Immature natural killer cell (primary cell): ENCODE data around the gene SMAD6. TPM values are rescaled to one million over a fixed set of nuclear protein-coding genes. Genes with fewer than 3 reads are reported as not detected.
"Not testable (repeated sequence)": the region's sequence is repeated elsewhere in the genome, so short reads cannot be mapped to it uniquely, and the experiment has no call there.

Source experiments
- DNase-seq, 3 donors: peaks; one replicate each; pipeline ENCODE4 v3.0.0; 2022; ENCODE audit warnings: mixed read lengths in 1 of 3
- H3K27ac Mint-ChIP-seq, 6 donors: one replicate each; pipeline ENCODE4 v1.8.0; 2020; ENCODE audit warnings: mixed read lengths in 6 of 6, mild to moderate bottlenecking in 5 of 6, inconsistent platforms in 4 of 6, moderate library complexity in 3 of 6
- H3K27me3 Mint-ChIP-seq, 3 donors: one replicate each; pipeline ENCODE4 v1.8.0; 2020 to 2021; ENCODE audit warnings: low read depth in 3 of 3, mild to moderate bottlenecking in 3 of 3, mixed read lengths in 3 of 3, moderate library complexity in 3 of 3, inconsistent platforms in 1 of 3
- H3K36me3 Mint-ChIP-seq, 3 donors: one replicate each; pipeline ENCODE4 v1.8.0; 2020; ENCODE audit warnings: mixed read lengths in 3 of 3, inconsistent platforms in 2 of 3, mild to moderate bottlenecking in 2 of 3
- H3K4me1 Mint-ChIP-seq, 2 donors: one replicate each; pipeline ENCODE4 v1.8.0; 2020; ENCODE audit warnings: inconsistent platforms in 2 of 2, mild to moderate bottlenecking in 2 of 2, mixed read lengths in 2 of 2, moderate library complexity in 1 of 2
- H3K4me3 Mint-ChIP-seq, 5 donors: one replicate each; pipeline ENCODE4 v1.8.0; 2020; ENCODE audit warnings: mild to moderate bottlenecking in 5 of 5, mixed read lengths in 5 of 5, inconsistent platforms in 3 of 5, moderate library complexity in 3 of 5
- H3K9me3 Mint-ChIP-seq, 6 donors: one replicate each; pipeline ENCODE4 v1.8.0; 2020; ENCODE audit warnings: mild to moderate bottlenecking in 6 of 6, mixed read lengths in 6 of 6, inconsistent platforms in 4 of 6, moderate library complexity in 3 of 6
- polyA plus RNA-seq, 3 donors: library from polyadenylated mRNA; unstranded; fragments of 300-500 nt; fragmentation: Illumina TruSeq; gene quantifications; one replicate each; pipeline ENCODE4 v1.2.3, GENCODE V29; 2021

The SMAD6 gene
- polyA plus RNA-seq, 3 donors from 2014 or later = not detected

DNA sequence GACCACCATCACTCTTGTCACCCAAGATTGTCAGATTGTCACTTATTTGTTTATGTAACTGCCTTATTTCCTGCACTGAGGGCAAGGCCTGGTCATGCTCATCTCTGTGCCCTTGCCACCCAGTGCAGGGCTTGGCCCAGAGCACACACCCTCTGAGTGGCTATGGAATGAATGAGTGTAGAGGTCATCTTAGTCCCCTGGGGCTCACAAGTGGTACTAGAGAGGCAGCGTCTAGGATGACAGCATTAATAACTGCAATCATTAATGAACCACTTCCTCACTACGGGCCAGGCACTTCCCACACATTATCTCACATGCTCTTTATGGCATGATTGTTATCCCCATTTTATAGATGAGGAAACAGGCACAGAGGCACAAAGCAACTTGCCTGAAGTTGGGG lies 117.0 kb downstream of the SMAD6 start:
- H3K9me3 Mint-ChIP-seq = no peaks in the 10 kb centered on the region
- no peaks in the 10 kb centered on the region for H3K36me3 Mint-ChIP-seq
- no peak for DNase-seq
- H3K27ac Mint-ChIP-seq = no peak overlapping the region
- no peak overlapping the region for H3K4me3 Mint-ChIP-seq
- H3K4me1 Mint-ChIP-seq = no peaks in the 10 kb centered on the region
- peaks cover 2 to 12% (median 3%) of the 10 kb centered on the region in 3 donors for H3K27me3 Mint-ChIP-seq

- H3K4me3 Mint-ChIP-seq = no peak overlapping the region
- peaks cover 0 to 11% (median 3%) of the 10 kb centered on the region in 3 donors for H3K27me3 Mint-ChIP-seq
- no peaks in the 10 kb centered on the region for H3K9me3 Mint-ChIP-seq
- no peak for DNase-seq
- no peak overlapping the region for H3K27ac Mint-ChIP-seq
- no peaks in the 10 kb centered on the region for H3K36me3 Mint-ChIP-seq
- H3K4me1 Mint-ChIP-seq = no peaks in the 10 kb centered on the region
Measured at GRCh38 chr15:66820481-66821176, 118.6 kb downstream of the SMAD6 start.

DNA sequence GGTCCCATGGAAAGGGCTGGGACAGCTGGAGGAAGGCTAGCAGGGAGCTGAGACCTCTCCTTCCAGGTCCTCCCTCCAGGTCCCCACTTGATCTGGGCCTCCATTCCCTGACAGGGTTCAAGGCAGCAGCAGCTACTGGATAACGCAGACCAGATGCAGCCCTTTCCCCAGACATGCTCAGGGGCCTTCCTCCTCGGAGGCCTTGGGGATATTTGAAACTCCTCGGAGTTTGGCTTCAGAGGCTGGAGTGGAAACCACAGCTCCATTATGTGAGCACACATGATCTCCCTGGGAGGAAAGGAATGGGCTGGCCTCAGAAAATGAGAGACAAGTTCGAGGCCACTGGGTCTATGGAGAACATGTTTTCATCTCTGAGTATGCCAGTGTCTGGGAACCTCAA lies 119.3 kb downstream of the SMAD6 start:
- Mint-ChIP-seq H3K36me3 (no peaks in the 10 kb centered on the region), H3K27me3 (peaks cover 0 to 10% (median 3%) of the 10 kb centered on the region in 3 donors), H3K27ac (no peak overlapping the region), H3K9me3 (no peaks in the 10 kb centered on the region), H3K4me1 (no peaks in the 10 kb centered on the region), H3K4me3 (no peak overlapping the region)
- DNase-seq = no peak

- Mint-ChIP-seq H3K4me3 (no peak overlapping the region), H3K27ac (no peak overlapping the region), H3K9me3 (no peaks in the 10 kb centered on the region), H3K27me3 (peaks cover 0 to 10% (median 3%) of the 10 kb centered on the region in 3 donors), H3K36me3 (no peaks in the 10 kb centered on the region), H3K4me1 (no peaks in the 10 kb centered on the region)
- no peak for DNase-seq
Measured at GRCh38 chr15:66822114-66822513, 120.1 kb downstream of the SMAD6 start.

DNA sequence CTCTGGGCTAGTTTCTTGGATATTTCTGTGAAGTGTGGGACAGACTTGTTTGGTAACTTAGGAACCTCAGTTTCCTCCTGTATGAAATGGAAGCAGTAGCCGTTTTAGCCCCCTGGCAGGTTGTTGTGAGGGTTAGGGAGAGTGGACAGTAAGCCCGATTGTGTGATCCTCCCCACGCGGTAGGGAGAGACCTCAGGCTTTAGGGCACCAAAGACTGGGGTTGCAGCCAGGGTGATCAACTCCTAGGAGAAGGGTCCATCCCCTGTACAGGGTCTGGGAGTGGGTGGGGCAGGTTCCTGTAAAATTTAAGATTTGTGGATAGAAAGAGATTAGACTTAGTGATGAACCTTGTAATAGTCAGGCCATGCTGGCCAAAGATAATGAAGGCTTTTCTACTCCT lies 120.5 kb downstream of the SMAD6 start:
- Mint-ChIP-seq H3K36me3 (no peaks in the 10 kb centered on the region), H3K27me3 (peaks cover 0 to 7% (median 3%) of the 10 kb centered on the region in 3 donors), H3K27ac (no peak overlapping the region), H3K4me1 (no peaks in the 10 kb centered on the region), H3K9me3 (no peaks in the 10 kb centered on the region), H3K4me3 (no peak overlapping the region)
- no peak for DNase-seq

DNA sequence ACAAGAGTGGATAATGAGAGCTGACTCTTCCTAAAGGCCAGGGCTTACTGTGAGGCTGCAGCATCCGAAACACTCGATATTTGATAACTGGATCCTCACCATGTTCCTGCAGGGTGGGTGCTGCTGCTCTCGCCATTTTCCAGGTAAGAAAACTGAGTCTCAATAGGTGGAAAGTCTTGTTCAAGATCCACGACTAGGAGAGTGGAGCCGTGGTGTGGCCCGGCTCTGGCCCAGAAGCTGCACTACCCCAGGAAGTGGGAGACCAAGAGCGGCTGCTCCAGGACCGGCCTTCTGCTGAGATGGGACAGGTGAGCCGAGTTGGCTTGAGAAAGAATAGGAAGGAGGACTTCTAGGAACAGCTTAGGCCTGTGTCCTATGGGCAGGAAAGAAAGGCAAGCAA lies 121.6 kb downstream of the SMAD6 start:
- Mint-ChIP-seq H3K4me1 (no peaks in the 10 kb centered on the region), H3K4me3 (no peak overlapping the region), H3K9me3 (no peaks in the 10 kb centered on the region), H3K36me3 (no peaks in the 10 kb centered on the region), H3K27ac (no peak overlapping the region), H3K27me3 (peaks cover 0 to 7% (median 3%) of the 10 kb centered on the region in 3 donors)
- no peak for DNase-seq

GRCh38 chr15:66824424-66824823 lies 122.4 kb downstream of the SMAD6 start:
- Mint-ChIP-seq H3K27ac (no peak overlapping the region), H3K4me1 (no peaks in the 10 kb centered on the region), H3K9me3 (no peaks in the 10 kb centered on the region), H3K27me3 (peaks cover 0 to 4% (median 3%) of the 10 kb centered on the region in 3 donors), H3K4me3 (no peak overlapping the region), H3K36me3 (no peaks in the 10 kb centered on the region)
- no peak for DNase-seq

- no peak for DNase-seq
- no peaks in the 10 kb centered on the region for H3K4me1 Mint-ChIP-seq
- no peaks in the 10 kb centered on the region for H3K36me3 Mint-ChIP-seq
- no peaks in the 10 kb centered on the region for H3K9me3 Mint-ChIP-seq
- peaks cover 0 to 4% (median 3%) of the 10 kb centered on the region in 3 donors for H3K27me3 Mint-ChIP-seq
- no peak overlapping the region for H3K4me3 Mint-ChIP-seq
- H3K27ac Mint-ChIP-seq = no peak overlapping the region
Measured at GRCh38 chr15:66825139-66825538, 123.1 kb downstream of the SMAD6 start.

DNA sequence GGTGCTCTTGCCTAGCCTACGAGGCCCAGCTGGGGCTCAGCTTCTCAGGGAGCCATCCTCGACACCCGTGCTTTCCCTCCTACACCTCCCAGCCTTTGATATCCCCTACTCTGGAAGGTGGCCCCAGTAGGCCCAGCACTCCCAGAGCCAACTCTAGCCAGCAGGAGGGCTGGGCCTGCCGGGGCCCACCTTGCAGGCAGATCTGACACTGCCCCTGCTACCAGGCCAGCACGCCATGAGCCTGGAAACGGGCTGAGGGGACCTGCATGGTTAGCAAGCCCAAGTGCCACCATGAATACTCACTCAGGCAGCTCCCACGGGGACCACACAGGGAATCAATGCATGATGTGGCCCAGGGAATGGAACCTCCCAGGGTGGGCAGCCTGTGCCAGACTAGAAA lies 123.7 kb downstream of the SMAD6 start:
- Mint-ChIP-seq H3K4me1 (no peaks in the 10 kb centered on the region), H3K27ac (no peak overlapping the region), H3K36me3 (no peaks in the 10 kb centered on the region), H3K9me3 (no peaks in the 10 kb centered on the region), H3K27me3 (peaks cover 0 to 4% (median 3%) of the 10 kb centered on the region in 3 donors), H3K4me3 (no peak overlapping the region)
- no peak for DNase-seq

DNA sequence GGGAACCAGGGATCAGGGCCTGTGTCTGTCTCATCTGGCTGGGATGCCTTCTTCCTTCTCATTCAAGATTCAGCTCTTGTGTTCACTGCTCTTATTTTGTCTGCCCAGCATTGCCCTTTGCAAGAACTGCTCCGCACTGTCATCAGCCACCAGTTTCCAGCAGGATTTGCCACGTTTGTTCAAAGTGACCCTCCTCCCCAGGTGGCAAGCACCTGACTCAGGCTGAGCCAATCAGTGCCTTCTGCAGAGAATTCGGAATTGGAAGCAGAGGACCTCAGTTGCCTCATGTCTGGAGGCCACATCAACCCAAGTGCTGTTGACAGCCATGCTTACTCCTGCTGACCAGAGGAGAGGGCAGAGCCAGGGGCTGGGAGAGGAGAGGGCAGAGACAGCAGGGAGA lies 124.5 kb downstream of the SMAD6 start:
- H3K36me3 Mint-ChIP-seq = no peaks in the 10 kb centered on the region
- H3K4me3 Mint-ChIP-seq = no peak overlapping the region
- H3K27me3 Mint-ChIP-seq = peaks cover 2 to 5% (median 2%) of the 10 kb centered on the region in 3 donors
- H3K9me3 Mint-ChIP-seq = no peaks in the 10 kb centered on the region
- no peak for DNase-seq
- H3K4me1 Mint-ChIP-seq = no peaks in the 10 kb centered on the region
- no peak overlapping the region for H3K27ac Mint-ChIP-seq

- Mint-ChIP-seq H3K27me3 (peaks cover 0 to 3% (median 2%) of the 10 kb centered on the region in 3 donors), H3K36me3 (no peaks in the 10 kb centered on the region), H3K27ac (no peak overlapping the region), H3K4me1 (no peaks in the 10 kb centered on the region), H3K4me3 (no peak overlapping the region), H3K9me3 (no peaks in the 10 kb centered on the region)
- no peak for DNase-seq
Measured at GRCh38 chr15:66827039-66827697, 125.1 kb downstream of the SMAD6 start.

DNA sequence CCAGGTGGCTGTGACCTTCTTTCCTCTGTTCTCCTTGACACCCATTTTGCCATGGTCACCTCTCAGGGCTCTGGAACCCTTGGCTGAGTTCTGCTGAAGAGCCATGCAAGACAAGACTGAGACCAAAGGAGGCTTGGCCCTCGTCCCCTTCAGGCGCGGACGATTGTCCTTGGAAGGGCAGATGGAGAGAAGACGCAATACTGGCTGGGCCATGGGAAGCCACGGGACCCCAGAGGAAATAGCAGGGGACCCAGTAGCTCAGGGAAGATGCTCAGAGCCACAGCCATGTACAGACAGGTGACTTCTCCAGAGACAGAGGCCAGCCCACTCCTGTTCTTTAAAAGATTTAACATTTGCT lies 125.6 kb downstream of the SMAD6 start:
- no peaks in the 10 kb centered on the region for H3K4me1 Mint-ChIP-seq
- no peaks in the 10 kb centered on the region for H3K36me3 Mint-ChIP-seq
- no peak for DNase-seq
- no peaks in the 10 kb centered on the region for H3K9me3 Mint-ChIP-seq
- H3K27me3 Mint-ChIP-seq = peaks cover 0 to 3% (median 2%) of the 10 kb centered on the region in 3 donors
- no peak overlapping the region for H3K27ac Mint-ChIP-seq
- H3K4me3 Mint-ChIP-seq = no peak overlapping the region

DNA sequence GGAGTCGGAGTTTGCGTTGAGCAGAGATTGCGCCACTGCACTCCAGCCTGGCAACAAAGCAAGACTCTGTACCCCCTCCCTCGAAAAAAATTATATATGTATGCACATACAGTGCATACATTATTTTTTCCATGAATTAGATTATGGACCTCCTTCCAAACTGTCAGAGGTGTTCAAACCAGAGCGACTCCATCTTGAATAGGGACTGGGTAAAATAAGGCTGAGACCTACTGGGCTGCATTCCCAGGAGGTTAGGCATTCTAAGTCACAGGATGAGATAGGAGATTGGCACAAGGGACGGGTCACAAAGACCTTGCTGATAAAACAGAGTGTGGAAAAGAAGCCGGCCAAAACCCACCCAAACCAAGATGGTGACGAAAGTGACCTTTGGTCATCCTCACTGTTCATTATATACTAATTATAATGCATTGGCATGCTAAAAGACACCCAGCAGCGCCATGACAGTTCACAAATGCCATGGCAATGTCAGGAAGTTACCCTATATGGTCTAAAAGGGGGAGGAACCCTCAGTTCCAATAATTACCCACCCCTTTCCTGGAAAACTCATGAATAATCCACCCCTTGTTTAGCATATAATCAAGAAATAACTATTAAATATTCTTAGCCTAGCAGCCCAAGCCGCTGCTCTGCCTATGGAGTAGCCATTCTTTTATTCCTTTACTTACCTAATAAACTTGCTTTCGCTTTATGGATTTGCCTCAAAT lies 126.9 kb downstream of the SMAD6 start:
- H3K27ac Mint-ChIP-seq, H3K36me3 Mint-ChIP-seq, H3K4me1 Mint-ChIP-seq, DNase-seq, H3K4me3 Mint-ChIP-seq, H3K27me3 Mint-ChIP-seq, H3K9me3 Mint-ChIP-seq: not testable (repeated sequence)

DNA sequence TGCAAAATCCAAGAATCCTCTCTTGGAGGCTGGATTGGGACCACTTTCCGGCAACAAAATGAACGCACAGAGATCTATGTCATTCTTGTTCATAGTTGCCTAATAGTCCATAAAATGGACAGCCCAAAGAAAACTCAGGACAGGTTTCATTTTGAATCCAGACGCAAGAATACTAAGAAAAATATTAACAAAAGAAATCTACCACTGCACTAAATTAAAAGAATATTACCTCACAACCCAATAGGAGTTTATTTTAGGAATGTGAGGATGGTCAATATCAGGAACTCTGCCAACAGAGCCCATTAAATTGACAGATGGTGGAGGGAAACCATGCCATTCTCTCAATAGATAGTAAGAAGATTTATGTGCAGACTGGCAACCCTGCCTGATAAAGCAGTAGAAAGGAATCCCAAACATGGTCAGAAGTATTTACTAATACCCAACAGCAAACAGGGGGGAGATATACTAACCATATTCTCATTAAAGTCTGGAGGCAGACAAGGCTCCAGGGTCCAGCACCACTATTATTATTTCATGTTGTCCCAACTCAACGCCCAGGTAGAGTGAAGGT lies 127.6 kb downstream of the SMAD6 start:
- no peaks in the 10 kb centered on the region for H3K4me1 Mint-ChIP-seq
- no peaks in the 10 kb centered on the region for H3K9me3 Mint-ChIP-seq
- H3K27ac Mint-ChIP-seq = no peak overlapping the region
- no peaks in the 10 kb centered on the region for H3K36me3 Mint-ChIP-seq
- no peak overlapping the region for H3K4me3 Mint-ChIP-seq
- no peak for DNase-seq
- peaks cover 2 to 4% (median 2%) of the 10 kb centered on the region in 3 donors for H3K27me3 Mint-ChIP-seq
